IMR-90 (cell line): ENCODE data around the gene SCAMP4. TPM values are rescaled to one million over a fixed set of nuclear protein-coding genes. Genes with fewer than 3 reads are reported as not detected.

ENCODE experiments used
- ATAC-seq: fragments of 200-7000 bp; cut with Tn5 transposase; 2 replicates; pipeline ENCODE4 v1.9.1; 2020; ENCODE audit warnings: low read depth, mild to moderate bottlenecking, moderate library complexity
- BruUV-seq: library from RNA; stranded (reverse); fragments of 400-500 nt; replicated peaks from 2 replicates; lab custom pipeline; 2021; lab: Mats Ljungman, UMichigan
- CTCF ChIA-PET: fragments of 300-600 bp; formaldehyde crosslinking; extraction: SDS; loops from one replicate; lab custom pipeline; 2021; ENCODE audit warnings: antibody characterized with exemption; lab: Yijun Ruan, JAX
- POLR2A ChIA-PET: fragments of 300-600 bp; sonication (Branson Sonifier 250); formaldehyde crosslinking; loops from one replicate; lab custom pipeline; 2022; ENCODE audit warnings: antibody characterized with exemption; ENCODE audit not compliant: unreplicated experiment; lab: Charles Lee
- DNase-seq: peaks from one replicate; pipeline ENCODE4 v3.0.0; 2013
- H2AFZ ChIP-seq: replicated peaks from 2 replicates; pipeline ENCODE3; 2013; ENCODE audit warnings: low read length, mild to moderate bottlenecking; ENCODE audit not compliant: poor library complexity
- H2AK5ac ChIP-seq: 2 replicates; pipeline ENCODE4 v1.6.1; 2013; ENCODE audit warnings: low read depth, low read length, inconsistent platforms
- H2AK9ac ChIP-seq: replicated peaks from 2 replicates; pipeline ENCODE3; 2013; ENCODE audit warnings: mild to moderate bottlenecking, low read depth, low read length, moderate library complexity; ENCODE audit not compliant: poor library complexity
- H2BK120ac ChIP-seq: 2 replicates; pipeline ENCODE4 v1.6.1; 2013; ENCODE audit warnings: low read depth, low read length, inconsistent platforms
- H2BK15ac ChIP-seq: 3 replicates; pipeline ENCODE4 v1.6.1; 2013; ENCODE audit warnings: low read depth, low read length, inconsistent platforms
- H2BK20ac ChIP-seq: 2 replicates; pipeline ENCODE4 v1.6.1; 2013; ENCODE audit warnings: low read depth, mild to moderate bottlenecking, inconsistent platforms, low read length, moderate library complexity
- H2BK5ac ChIP-seq: 2 replicates; pipeline ENCODE4 v1.6.1; 2013; ENCODE audit warnings: mild to moderate bottlenecking, low read depth, low read length, inconsistent platforms; ENCODE audit not compliant: poor library complexity, severe bottlenecking
- H3K14ac ChIP-seq: replicated peaks from 2 replicates; pipeline ENCODE4 v1.6.1; 2013; ENCODE audit warnings: low read depth, low read length, inconsistent platforms
- H3K18ac ChIP-seq: 2 replicates; pipeline ENCODE4 v1.6.1; 2013; ENCODE audit warnings: low read depth, low read length, control low read depth
- H3K23ac ChIP-seq: 2 replicates; pipeline ENCODE4 v1.6.1; 2013; ENCODE audit warnings: low read depth, low read length, inconsistent platforms
- H3K27ac ChIP-seq: 2 replicates; pipeline ENCODE4 v1.5.1; 2013; ENCODE audit warnings: mild to moderate bottlenecking, control low read depth, low read length; ENCODE audit not compliant: insufficient read depth
- H3K27me3 ChIP-seq: 2 replicates; pipeline ENCODE4 v1.6.1; 2013; ENCODE audit warnings: low read length; ENCODE audit not compliant: control insufficient read depth, insufficient read depth
- H3K36me3 ChIP-seq: 2 replicates; pipeline ENCODE4 v1.6.1; 2013; ENCODE audit warnings: low read length, mixed read lengths; ENCODE audit not compliant: control insufficient read depth, insufficient read depth
- H3K4ac ChIP-seq: 2 replicates; pipeline ENCODE4 v1.6.1; 2013; ENCODE audit warnings: low read depth, low read length, inconsistent platforms
- H3K4me1 ChIP-seq: 2 replicates; pipeline ENCODE4 v1.6.1; 2013; ENCODE audit warnings: low read length, mixed read lengths; ENCODE audit not compliant: control insufficient read depth, insufficient read depth
- H3K4me2 ChIP-seq: 2 replicates; pipeline ENCODE4 v1.6.1; 2013; ENCODE audit warnings: low read depth, mild to moderate bottlenecking, control low read depth, low read length, moderate library complexity
- H3K4me3 ChIP-seq: 2 replicates; pipeline ENCODE4 v1.5.1; 2013; ENCODE audit warnings: low read depth, mild to moderate bottlenecking, control low read depth, low read length, moderate library complexity; ENCODE audit not compliant: insufficient read depth
- H3K56ac ChIP-seq: 2 replicates; pipeline ENCODE4 v1.6.1; 2013; ENCODE audit warnings: low read length, inconsistent platforms; ENCODE audit not compliant: insufficient read depth; ENCODE audit errors: extremely low read depth
- H3K79me1 ChIP-seq, 2 experiments: 2 replicates each; pipeline ENCODE4 v1.6.1; 2013; ENCODE audit warnings: low read length in 2 of 2, inconsistent platforms in 1 of 2, low read depth in 1 of 2
- H3K9ac ChIP-seq: 2 replicates; pipeline ENCODE4 v1.6.1; 2013; ENCODE audit warnings: low read depth, low read length, control low read depth
- H3K9me1 ChIP-seq: 2 replicates; pipeline ENCODE4 v1.6.1; 2013; ENCODE audit warnings: low read length, inconsistent platforms; ENCODE audit not compliant: insufficient read depth
- H3K9me3 ChIP-seq: 2 replicates; pipeline ENCODE4 v1.6.1; 2013; ENCODE audit warnings: low read length; ENCODE audit not compliant: control insufficient read depth, insufficient read depth
- H4K20me1 ChIP-seq: 2 replicates; pipeline ENCODE4 v1.6.1; 2013; ENCODE audit warnings: low read length, inconsistent platforms; ENCODE audit not compliant: insufficient read depth
- H4K5ac ChIP-seq: 2 replicates; pipeline ENCODE4 v1.6.1; 2013; ENCODE audit warnings: mild to moderate bottlenecking, low read depth, low read length, control low read depth
- H4K8ac ChIP-seq, 2 experiments: 2 replicates each; pipeline ENCODE4 v1.6.1; 2013; ENCODE audit warnings: low read depth in 2 of 2, low read length in 2 of 2, control low read depth in 1 of 2, inconsistent platforms in 1 of 2
- H4K91ac ChIP-seq: 2 replicates; pipeline ENCODE4 v1.6.1; 2013; ENCODE audit warnings: low read depth, low read length, inconsistent platforms; ENCODE audit not compliant: insufficient read depth
- BHLHE40 ChIP-seq: fragments of 150-350 bp; IDR thresholded peaks from 2 replicates; pipeline ENCODE4 v1.6.1; 2016; ENCODE audit warnings: mild to moderate bottlenecking, low read depth, low read length
- CHD1 ChIP-seq: IDR thresholded peaks from 2 replicates; pipeline ENCODE4 v1.6.1; 2012; ENCODE audit warnings: low read depth, low read length, improper control_type of control experiment
- ELK1 ChIP-seq: fragments of 150-350 bp; IDR thresholded peaks from 2 replicates; pipeline ENCODE4 v1.6.1; 2016; ENCODE audit warnings: low read depth, mild to moderate bottlenecking, low read length, moderate library complexity, borderline replicate concordance
- MAFK ChIP-seq: IDR thresholded peaks from 2 replicates; pipeline ENCODE4 v1.6.1; 2012; ENCODE audit warnings: low read depth, low read length, improper control_type of control experiment
- MAZ ChIP-seq: IDR thresholded peaks from 2 replicates; pipeline ENCODE4 v1.6.1; 2012; ENCODE audit warnings: low read depth, mild to moderate bottlenecking, low read length, improper control_type of control experiment, moderate library complexity, borderline replicate concordance
- MXI1 ChIP-seq: IDR thresholded peaks from 2 replicates; pipeline ENCODE4 v1.6.1; 2012; ENCODE audit warnings: low read depth, mild to moderate bottlenecking, low read length, moderate library complexity, borderline replicate concordance
- NFE2L2 ChIP-seq: fragments of 150-350 bp; IDR thresholded peaks from 2 replicates; pipeline ENCODE4 v1.6.1; 2016; ENCODE audit warnings: low read depth, mild to moderate bottlenecking, low read length
- POLR2A ChIP-seq: IDR thresholded peaks from 2 replicates; pipeline ENCODE4 v1.6.1; 2012; ENCODE audit warnings: mild to moderate bottlenecking, low read depth, low read length
- RAD21 ChIP-seq: IDR thresholded peaks from 2 replicates; pipeline ENCODE4 v1.6.1; 2012; ENCODE audit warnings: low read length, improper control_type of control experiment
- RCOR1 ChIP-seq: IDR thresholded peaks from 2 replicates; pipeline ENCODE4 v1.6.1; 2012; ENCODE audit warnings: mild to moderate bottlenecking, low read length, improper control_type of control experiment; ENCODE audit not compliant: insufficient replicate concordance
- RFX5 ChIP-seq: IDR thresholded peaks from 2 replicates; pipeline ENCODE4 v1.8.0; 2012; ENCODE audit warnings: low read depth, mild to moderate bottlenecking, low read length, moderate library complexity
- SMC3 ChIP-seq: fragments of 150-350 bp; IDR thresholded peaks from 2 replicates; pipeline ENCODE4 v1.6.1; 2016; ENCODE audit warnings: low read depth, mild to moderate bottlenecking, antibody characterized with exemption, low read length, moderate library complexity
- USF2 ChIP-seq: fragments of 150-350 bp; IDR thresholded peaks from 2 replicates; pipeline ENCODE4 v1.6.1; 2017; ENCODE audit warnings: mild to moderate bottlenecking, antibody characterized with exemption, low read length, low read depth
- WGBS, 2 experiments: methylation state at CpG; one replicate each; pipeline versions ENCODE4 v1.1.5 to v1.1.7; 2013; ENCODE audit warnings: missing lambda C conversion rate in 2 of 2; ENCODE audit not compliant: insufficient read length in 1 of 2; ENCODE audit errors: extremely low coverage in 2 of 2; 5-methylcytosine and 5-hydroxymethylcytosine counted together
- dilution Hi-C: fragments of 300-500 bp; cut with HindIII; formaldehyde crosslinking; loops from one replicate; pipeline ENCODE4 v1.14.3; 2018; ENCODE audit warnings: low sequenced_read_pairs; ENCODE audit not compliant: unreplicated experiment
- in situ Hi-C: fragments of 300-500 bp; cut with MboI; formaldehyde crosslinking; loops from 3 replicates; pipeline ENCODE4 v1.14.3; 2019; ENCODE audit warnings: low sequenced_read_pairs, inconsistent platforms, mixed read lengths
- intact Hi-C: fragments of 100-400 bp; cut with micrococcal nuclease; formaldehyde crosslinking; loops from 2 replicates; pipeline ENCODE4 v1.10.0; 2022
- polyA plus RNA-seq, 3 experiments: library from polyadenylated mRNA; depleted of rRNA; stranded (reverse); fragments of >200 nt; gene quantifications; 2 replicates each; pipeline ENCODE4 v1.2.3, GENCODE V29; 2012; ENCODE audit warnings: low replicate concordance in 1 of 3
- total RNA-seq: library from RNA; depleted of rRNA; stranded (reverse); fragments of >200 nt; gene quantifications from 2 replicates; pipeline ENCODE4 v1.2.3, GENCODE V29; 2012
- TF ChIP-seq, protein P1 (sequence below): conservative IDR thresholded peaks from 2 replicates; pipeline ENCODE4 v1.5.1; 2012; ENCODE audit warnings: mild to moderate bottlenecking, low read depth, low read length, improper control_type of control experiment

The SCAMP4 gene
- total and polyA plus RNA-seq, 2 of the 4 experiments (the other 2 are of a cell fraction) = 16.1 to 28.1 TPM

- H3K14ac ChIP-seq = no peak overlapping the region
- H3K9me1 ChIP-seq = no peaks in the 10 kb centered on the region
- H2AFZ ChIP-seq = no peak overlapping the region
- H2AK5ac ChIP-seq = no peak overlapping the region
- H3K4me3 ChIP-seq = no peak overlapping the region
- TF ChIP-seq CHD1 (no peak), RFX5 (no peak), MAZ (no peak), RAD21 (no peak), ELK1 (no peak), MXI1 (no peak), POLR2A (no peak), MAFK (no peak), BHLHE40 (no peak), SMC3 (no peak), NFE2L2 (no peak), RCOR1 (no peak), USF2 (no peak)
- TF ChIP-seq, protein P1, sequence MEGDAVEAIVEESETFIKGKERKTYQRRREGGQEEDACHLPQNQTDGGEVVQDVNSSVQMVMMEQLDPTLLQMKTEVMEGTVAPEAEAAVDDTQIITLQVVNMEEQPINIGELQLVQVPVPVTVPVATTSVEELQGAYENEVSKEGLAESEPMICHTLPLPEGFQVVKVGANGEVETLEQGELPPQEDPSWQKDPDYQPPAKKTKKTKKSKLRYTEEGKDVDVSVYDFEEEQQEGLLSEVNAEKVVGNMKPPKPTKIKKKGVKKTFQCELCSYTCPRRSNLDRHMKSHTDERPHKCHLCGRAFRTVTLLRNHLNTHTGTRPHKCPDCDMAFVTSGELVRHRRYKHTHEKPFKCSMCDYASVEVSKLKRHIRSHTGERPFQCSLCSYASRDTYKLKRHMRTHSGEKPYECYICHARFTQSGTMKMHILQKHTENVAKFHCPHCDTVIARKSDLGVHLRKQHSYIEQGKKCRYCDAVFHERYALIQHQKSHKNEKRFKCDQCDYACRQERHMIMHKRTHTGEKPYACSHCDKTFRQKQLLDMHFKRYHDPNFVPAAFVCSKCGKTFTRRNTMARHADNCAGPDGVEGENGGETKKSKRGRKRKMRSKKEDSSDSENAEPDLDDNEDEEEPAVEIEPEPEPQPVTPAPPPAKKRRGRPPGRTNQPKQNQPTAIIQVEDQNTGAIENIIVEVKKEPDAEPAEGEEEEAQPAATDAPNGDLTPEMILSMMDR = no peak
- ChIA-PET POLR2A (no interaction called here), CTCF (no interaction called here)
- no peak overlapping the region for H3K27ac ChIP-seq
- no peak for ATAC-seq
- dilution Hi-C loops (no loop called here), in situ Hi-C loops (no loop called here), intact Hi-C loops (no loop called here)
- no TSS peak for BruUV-seq
- H2BK20ac ChIP-seq = no peak overlapping the region
- no peak overlapping the region for H3K9ac ChIP-seq
- no peak overlapping the region for H3K56ac ChIP-seq
- no peak overlapping the region for H4K5ac ChIP-seq
- peaks cover 35% of the 10 kb centered on the region for H3K36me3 ChIP-seq
- no peak overlapping the region for H2BK15ac ChIP-seq
- H4K20me1 ChIP-seq = peaks cover 41% of the 10 kb centered on the region
- WGBS, 2 experiments = 96% methylated on average over 10 of the region's 23 CpGs; no CpG with 5 or more reads in 1 of the 2 experiments
- H3K4ac ChIP-seq = no peak overlapping the region
- no peak overlapping the region for H3K18ac ChIP-seq
- no peaks in the 10 kb centered on the region for H3K27me3 ChIP-seq
- no peak overlapping the region for H4K91ac ChIP-seq
- peak overlapping the region; percentile 25 for H2AK9ac ChIP-seq
- H4K8ac ChIP-seq = no peak overlapping the region
- H3K23ac ChIP-seq = no peak overlapping the region
- H3K4me2 ChIP-seq = no peak overlapping the region
- no peaks in the 10 kb centered on the region for H3K9me3 ChIP-seq
- peaks cover 3% of the 10 kb centered on the region; the same call in 1 of the 2 replicates for H3K4me1 ChIP-seq
- DNase-seq = no peak
- H3K79me1 ChIP-seq = peaks cover 3 to 47% of the 10 kb centered on the region in 2 experiments; a peak in 3 of 4 replicates
- no peak overlapping the region for H2BK120ac ChIP-seq
- no peak overlapping the region for H2BK5ac ChIP-seq
Observed at GRCh38 chr19:1914826-1915341, 9.7 kb downstream of the SCAMP4 start.
